Colonic mucosa (tissue), 4 donors: ENCODE results near the gene OR10A4. TPM values are rescaled to one million over a fixed set of nuclear protein-coding genes. Genes with fewer than 3 reads are reported as not detected.

Experiments
- DNase-seq: peaks from one replicate; pipeline ENCODE4 v3.0.0-alpha.2; 2020
- H3K27ac ChIP-seq: fragments of 200-600 bp; one replicate; pipeline ENCODE4 v1.8.0; 2021
- H3K27me3 ChIP-seq: fragments of 200-600 bp; one replicate; pipeline ENCODE4 v1.8.0; 2021
- H3K36me3 ChIP-seq: fragments of 200-600 bp; one replicate; pipeline ENCODE4 v1.8.0; 2021
- H3K4me1 ChIP-seq: fragments of 200-600 bp; one replicate; pipeline ENCODE4 v1.8.0; 2021; ENCODE audit warnings: mild to moderate bottlenecking
- H3K4me3 ChIP-seq: fragments of 200-600 bp; one replicate; pipeline ENCODE4 v1.8.0; 2021
- H3K9ac ChIP-seq, 2 donors: one replicate each; pipeline ENCODE4 v1.7.0; 2013; ENCODE audit warnings: control low read depth in 2 of 2, low read depth in 2 of 2, low read length in 2 of 2
- H3K9me3 ChIP-seq: fragments of 200-600 bp; one replicate; pipeline ENCODE4 v1.8.0; 2021
- intact Hi-C: fragments of 100-400 bp; cut with DNase I; formaldehyde crosslinking; loops from one replicate; pipeline ENCODE4 v1.14.1; 2022
- total RNA-seq, 2 donors: library from RNA; stranded (reverse); fragmentation: NEBNext Ultra II Directional in 1 of 2; extraction: Animal tissue kit (Norgen Biotek cat#: 25700) in 1 of 2; gene quantifications; one replicate each; pipeline ENCODE4 v1.2.1, GENCODE V29; 2021
- TF ChIP-seq, protein P1 (sequence below): fragments of 200-600 bp; IDR thresholded peaks from one replicate; pipeline ENCODE4 v1.8.0; 2022; ENCODE audit warnings: antibody characterized with exemption, mild to moderate bottlenecking
- donor health status: healthy.
- donor health status: DM: no; HTN: no; CAD: no.
- donor health status: DM: no; HTN: no; CAD: no.

Gene OR10A4
- total RNA-seq, 2 donors from 2014 or later = not detected

GRCh38 chr11:6919698-6920097 lies 43.3 kb downstream of the OR10A4 start:
- Histone ChIP-seq H3K27ac (no peak overlapping the region), H3K27me3 (no peaks in the 10 kb centered on the region), H3K9me3 (no peaks in the 10 kb centered on the region), H3K36me3 (no peaks in the 10 kb centered on the region), H3K4me3 (no peak overlapping the region), H3K4me1 (no peaks in the 10 kb centered on the region), H3K9ac (no peak overlapping the region)
- TF ChIP-seq, protein P1, sequence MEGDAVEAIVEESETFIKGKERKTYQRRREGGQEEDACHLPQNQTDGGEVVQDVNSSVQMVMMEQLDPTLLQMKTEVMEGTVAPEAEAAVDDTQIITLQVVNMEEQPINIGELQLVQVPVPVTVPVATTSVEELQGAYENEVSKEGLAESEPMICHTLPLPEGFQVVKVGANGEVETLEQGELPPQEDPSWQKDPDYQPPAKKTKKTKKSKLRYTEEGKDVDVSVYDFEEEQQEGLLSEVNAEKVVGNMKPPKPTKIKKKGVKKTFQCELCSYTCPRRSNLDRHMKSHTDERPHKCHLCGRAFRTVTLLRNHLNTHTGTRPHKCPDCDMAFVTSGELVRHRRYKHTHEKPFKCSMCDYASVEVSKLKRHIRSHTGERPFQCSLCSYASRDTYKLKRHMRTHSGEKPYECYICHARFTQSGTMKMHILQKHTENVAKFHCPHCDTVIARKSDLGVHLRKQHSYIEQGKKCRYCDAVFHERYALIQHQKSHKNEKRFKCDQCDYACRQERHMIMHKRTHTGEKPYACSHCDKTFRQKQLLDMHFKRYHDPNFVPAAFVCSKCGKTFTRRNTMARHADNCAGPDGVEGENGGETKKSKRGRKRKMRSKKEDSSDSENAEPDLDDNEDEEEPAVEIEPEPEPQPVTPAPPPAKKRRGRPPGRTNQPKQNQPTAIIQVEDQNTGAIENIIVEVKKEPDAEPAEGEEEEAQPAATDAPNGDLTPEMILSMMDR = no peak
- intact Hi-C loops = no loop called here
- no peak for DNase-seq

GRCh38 chr11:6920702-6921101 lies 44.3 kb downstream of the OR10A4 start, which contains the start of gene OR2D3:
TSS of gene OR2D3 (plus strand) at chr11:6921002. CDS start at chr11:6921002, 0 bp downstream.
- H3K27me3 ChIP-seq = no peaks in the 10 kb centered on the region
- H3K4me1 ChIP-seq = no peaks in the 10 kb centered on the region
- DNase-seq = no peak
- no peak within 1 kb of the TSS for H3K9ac ChIP-seq
- intact Hi-C loops = no loop called here
- H3K4me3 ChIP-seq = no peak within 1 kb of the TSS
- no peaks in the 10 kb centered on the region for H3K36me3 ChIP-seq
- H3K27ac ChIP-seq = no peak within 1 kb of the TSS
- H3K9me3 ChIP-seq = no peaks in the 10 kb centered on the region
- TF ChIP-seq, protein P1 = no peak

DNA sequence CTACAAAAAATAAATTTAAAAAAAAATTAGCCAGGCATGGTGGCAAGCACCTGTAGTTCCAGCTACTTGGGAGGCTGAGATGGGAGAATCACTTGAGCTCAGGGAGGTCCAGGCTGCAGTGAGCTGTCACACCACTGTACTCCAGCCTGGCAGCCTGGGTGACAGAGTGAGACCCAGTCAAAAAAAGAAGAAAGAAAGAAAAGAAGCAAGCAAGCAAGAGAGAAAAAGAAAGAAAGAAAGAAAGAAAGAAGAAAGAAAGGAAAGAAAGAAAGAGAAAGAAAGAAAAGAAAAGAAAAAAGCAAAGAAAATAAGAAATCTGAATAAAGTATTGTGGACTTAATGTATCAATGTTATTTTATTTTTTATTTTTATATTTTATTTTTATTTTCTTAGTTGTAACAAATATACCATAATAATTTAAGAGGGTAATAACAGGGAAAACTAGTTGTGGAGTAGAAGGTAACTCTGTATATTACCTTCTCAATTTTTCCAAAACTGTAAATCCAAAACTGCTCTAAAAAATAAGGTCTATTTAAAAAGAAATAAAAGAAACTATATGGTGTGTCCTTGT lies 48.7 kb downstream of the OR10A4 start:
- no peaks in the 10 kb centered on the region for H3K4me1 ChIP-seq
- H3K9ac ChIP-seq = no peak overlapping the region
- H3K36me3 ChIP-seq = no peaks in the 10 kb centered on the region
- TF ChIP-seq, protein P1 = no peak
- no peak overlapping the region for H3K4me3 ChIP-seq
- DNase-seq = no peak
- no peak overlapping the region for H3K27ac ChIP-seq
- H3K9me3 ChIP-seq = no peaks in the 10 kb centered on the region
- no peaks in the 10 kb centered on the region for H3K27me3 ChIP-seq
- intact Hi-C loops = no loop called here

- H3K36me3 ChIP-seq = no peaks in the 10 kb centered on the region
- H3K9me3 ChIP-seq = no peaks in the 10 kb centered on the region
- H3K9ac ChIP-seq = no peak overlapping the region
- H3K4me3 ChIP-seq = peak overlapping the region; percentile 63
- H3K4me1 ChIP-seq = no peaks in the 10 kb centered on the region
- no peak overlapping the region for H3K27ac ChIP-seq
- peak; percentile 32 for DNase-seq
- TF ChIP-seq, protein P1 = no peak
- H3K27me3 ChIP-seq = no peaks in the 10 kb centered on the region
- intact Hi-C loops = no loop called here
Observed at GRCh38 chr11:6925636-6926207, 49.3 kb downstream of the OR10A4 start.

DNA sequence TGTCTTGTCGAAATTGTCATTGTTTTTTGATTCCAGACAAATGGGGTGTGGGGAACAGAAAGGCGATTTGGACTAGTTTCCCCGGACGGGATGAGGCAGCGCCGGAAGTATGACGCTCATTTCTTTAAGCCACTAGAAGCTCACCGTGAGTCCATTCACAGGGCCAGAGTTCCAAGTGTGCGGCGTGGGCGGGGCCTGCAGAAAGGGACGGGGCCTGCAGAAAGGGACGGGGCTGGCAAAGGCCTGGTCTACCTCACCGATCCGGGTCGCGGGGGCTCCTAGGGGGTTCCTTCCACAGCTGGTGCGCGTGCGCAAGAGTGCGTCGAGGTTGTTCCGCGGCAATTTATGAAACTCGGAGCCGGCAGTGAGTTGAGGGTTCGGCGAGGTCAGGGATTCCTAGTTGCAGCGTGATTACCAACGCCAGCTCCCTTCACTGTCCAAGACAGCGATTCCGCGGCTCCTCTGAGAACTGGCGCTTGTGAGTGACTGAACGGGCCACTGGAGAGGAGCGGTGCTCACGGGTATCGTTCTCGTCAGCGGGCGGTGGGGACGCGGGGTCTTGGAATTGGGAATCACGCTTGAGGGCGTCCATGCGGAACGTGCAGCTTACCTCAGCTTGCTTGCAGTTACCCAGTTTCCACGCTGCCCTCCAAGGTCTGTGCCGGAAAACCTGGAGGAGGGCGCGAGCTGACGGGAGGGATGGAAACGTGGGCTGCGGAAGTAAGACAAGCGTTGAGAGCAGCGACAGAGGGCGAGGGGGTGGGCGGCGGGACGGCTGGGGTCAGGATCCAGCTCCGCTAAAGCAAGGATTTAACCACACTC lies 50.0 kb downstream of the OR10A4 start, which contains the start of gene ZNF215:
ZNF215 (plus strand) TSS at position 219 of the 822 bp plus-strand sequence. CDS start 5,847 bp downstream, outside the sequence.
- no peaks in the 10 kb centered on the region for H3K4me1 ChIP-seq

More for the DNA sequence above, 50.0 kb downstream of the OR10A4 start, which contains the start of gene ZNF215:
- TF ChIP-seq, protein P1 = no peak
- peak; percentile 91 for DNase-seq
- Histone ChIP-seq H3K27me3 (no peaks in the 10 kb centered on the region), H3K9me3 (no peaks in the 10 kb centered on the region), H3K27ac (peak within 1 kb of the TSS; percentile 67), H3K4me3 (peak within 1 kb of the TSS; percentile 63), H3K36me3 (no peaks in the 10 kb centered on the region), H3K9ac (peak within 1 kb of the TSS; percentile 80 to 85)
- intact Hi-C loops = no loop called here
